Smooth muscle cell (in vitro differentiated cells): ENCODE measurements around the gene SCN1A. TPM values are rescaled to one million over a fixed set of nuclear protein-coding genes. Genes with fewer than 3 reads are reported as not detected.

Source experiments
- DNase-seq: peaks from one replicate; lab custom pipeline; 2025; ENCODE audit not compliant: unreplicated experiment; lab: John Stamatoyannopoulos, UW
- H2AFZ ChIP-seq: fragments of 200-600 bp; sonication (generic); 2 replicates; pipeline ENCODE4 v1.6.0; 2016; ENCODE audit warnings: antibody characterized with exemption, low read depth, mild to moderate bottlenecking
- H3F3A ChIP-seq: fragments of 200-600 bp; sonication (generic); 2 replicates; pipeline ENCODE4 v1.6.0; 2017; ENCODE audit warnings: antibody characterized with exemption, low read depth
- H3K27ac ChIP-seq: fragments of 200-600 bp; sonication (generic); 2 replicates; pipeline ENCODE4 v1.5.1; 2016; ENCODE audit warnings: low read depth, mild to moderate bottlenecking
- H3K27me3 ChIP-seq: fragments of 200-600 bp; sonication (generic); 2 replicates; pipeline ENCODE4 v1.6.1; 2016; ENCODE audit warnings: low read depth, mild to moderate bottlenecking
- H3K36me3 ChIP-seq: fragments of 200-600 bp; sonication (generic); 2 replicates; pipeline ENCODE4 v1.5.1; 2016; ENCODE audit warnings: low read depth
- H3K4me1 ChIP-seq: fragments of 200-600 bp; sonication (generic); 2 replicates; pipeline ENCODE4 v1.5.1; 2016; ENCODE audit warnings: low read depth
- H3K4me2 ChIP-seq: fragments of 200-600 bp; sonication (generic); 2 replicates; pipeline ENCODE4 v1.6.0; 2016; ENCODE audit warnings: mild to moderate bottlenecking
- H3K4me3 ChIP-seq: fragments of 200-600 bp; sonication (generic); 2 replicates; pipeline ENCODE4 v1.5.1; 2016; ENCODE audit warnings: mild to moderate bottlenecking
- H3K79me2 ChIP-seq: fragments of 200-600 bp; sonication (generic); 2 replicates; pipeline ENCODE4 v1.6.0; 2016; ENCODE audit warnings: low read depth, mild to moderate bottlenecking
- H3K9ac ChIP-seq: fragments of 200-600 bp; sonication (generic); 2 replicates; pipeline ENCODE4 v1.6.0; 2016; ENCODE audit warnings: low read depth
- H3K9me3 ChIP-seq: fragments of 200-600 bp; sonication (generic); replicated peaks from 2 replicates; pipeline ENCODE4 v1.5.1; 2016; ENCODE audit warnings: low read depth
- H4K20me1 ChIP-seq: fragments of 200-600 bp; sonication (generic); 2 replicates; pipeline ENCODE4 v1.6.0; 2016; ENCODE audit warnings: low read depth
- WGBS: methylation state at CpG from one replicate; pipeline ENCODE4 v1.1.7; 2016; ENCODE audit warnings: low lambda C conversion rate; 5-methylcytosine and 5-hydroxymethylcytosine counted together
- polyA plus RNA-seq: library from polyadenylated mRNA; unstranded; fragments of >200 nt; fragmentation: Nextera tagmentation; extraction: Ambion mirVana; gene quantifications from 2 replicates; pipeline ENCODE4 v1.2.1, GENCODE V29; 2016
- total RNA-seq: library from RNA; depleted of rRNA; stranded (reverse); fragments of >200 nt; gene quantifications from 2 replicates; pipeline ENCODE4 v1.2.3, GENCODE V29; 2014
- TF ChIP-seq, protein P1 (sequence below): fragments of 200-600 bp; sonication (generic); IDR thresholded peaks from 2 replicates; pipeline ENCODE4 v1.5.1; 2017; ENCODE audit warnings: borderline replicate concordance, mild to moderate bottlenecking, antibody characterized with exemption; ENCODE audit not compliant: insufficient read depth, poor library complexity, severe bottlenecking

SCN1A gene
- total and polyA plus RNA-seq, 2 experiments from 2014 or later = not detected

DNA sequence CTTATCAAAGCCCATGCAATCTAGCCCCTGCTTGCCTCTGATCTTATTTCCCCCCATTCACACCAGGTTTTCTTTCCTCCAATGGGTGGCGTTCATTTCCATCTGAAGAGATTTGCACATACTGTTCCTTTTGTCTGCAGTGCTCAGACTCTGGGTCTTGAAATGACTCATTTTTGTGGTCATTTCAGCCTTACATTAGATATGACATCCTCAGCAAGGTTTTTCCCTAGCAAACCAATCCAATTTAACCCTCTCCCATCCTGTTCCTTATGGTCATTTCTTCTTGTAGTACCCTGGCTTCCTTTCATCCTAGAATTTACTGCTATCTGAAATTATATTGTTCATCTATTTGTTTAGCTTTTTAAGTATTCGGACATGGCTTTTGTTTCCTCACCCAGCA is 42.5 kb upstream of the SCN1A start:
- Histone ChIP-seq H3K79me2 (no peaks in the 10 kb centered on the region), H3K4me3 (no peak overlapping the region), H3K27ac (no peak overlapping the region), H4K20me1 (no peaks in the 10 kb centered on the region), H3K9ac (no peak overlapping the region), H3K27me3 (no peaks in the 10 kb centered on the region), H3F3A (no peaks in the 10 kb centered on the region), H3K4me1 (no peaks in the 10 kb centered on the region), H3K9me3 (no peaks in the 10 kb centered on the region), H2AFZ (no peak overlapping the region), H3K4me2 (no peak overlapping the region), H3K36me3 (no peaks in the 10 kb centered on the region)
- 58% methylated on average over 2 of the region's 2 CpGs for WGBS
- DNase-seq = no peak
- TF ChIP-seq, protein P1, sequence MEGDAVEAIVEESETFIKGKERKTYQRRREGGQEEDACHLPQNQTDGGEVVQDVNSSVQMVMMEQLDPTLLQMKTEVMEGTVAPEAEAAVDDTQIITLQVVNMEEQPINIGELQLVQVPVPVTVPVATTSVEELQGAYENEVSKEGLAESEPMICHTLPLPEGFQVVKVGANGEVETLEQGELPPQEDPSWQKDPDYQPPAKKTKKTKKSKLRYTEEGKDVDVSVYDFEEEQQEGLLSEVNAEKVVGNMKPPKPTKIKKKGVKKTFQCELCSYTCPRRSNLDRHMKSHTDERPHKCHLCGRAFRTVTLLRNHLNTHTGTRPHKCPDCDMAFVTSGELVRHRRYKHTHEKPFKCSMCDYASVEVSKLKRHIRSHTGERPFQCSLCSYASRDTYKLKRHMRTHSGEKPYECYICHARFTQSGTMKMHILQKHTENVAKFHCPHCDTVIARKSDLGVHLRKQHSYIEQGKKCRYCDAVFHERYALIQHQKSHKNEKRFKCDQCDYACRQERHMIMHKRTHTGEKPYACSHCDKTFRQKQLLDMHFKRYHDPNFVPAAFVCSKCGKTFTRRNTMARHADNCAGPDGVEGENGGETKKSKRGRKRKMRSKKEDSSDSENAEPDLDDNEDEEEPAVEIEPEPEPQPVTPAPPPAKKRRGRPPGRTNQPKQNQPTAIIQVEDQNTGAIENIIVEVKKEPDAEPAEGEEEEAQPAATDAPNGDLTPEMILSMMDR = no peak

DNA sequence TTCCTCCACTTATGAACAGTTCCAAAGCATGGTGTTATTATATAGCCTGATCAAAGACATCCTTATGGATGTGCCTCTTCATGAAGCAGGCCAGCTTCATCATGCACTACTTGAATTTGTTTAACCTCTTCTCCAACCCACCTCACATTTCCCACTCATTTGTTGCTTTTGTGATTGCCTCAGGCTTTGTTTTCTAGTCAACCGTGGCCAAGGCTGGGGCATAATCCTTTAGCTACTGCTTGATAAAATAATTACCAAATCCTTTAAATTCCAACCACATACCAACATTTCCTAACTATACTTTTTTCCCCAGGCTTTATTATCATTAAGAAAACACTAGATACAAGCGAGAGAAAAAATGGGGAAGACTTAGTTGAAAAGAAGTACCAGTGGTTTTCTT is 39.6 kb upstream of the SCN1A start:
- H3K4me2 ChIP-seq = no peak overlapping the region
- H4K20me1 ChIP-seq = no peaks in the 10 kb centered on the region
- no peaks in the 10 kb centered on the region for H3K36me3 ChIP-seq
- no peak overlapping the region for H3K4me3 ChIP-seq
- no peak for DNase-seq
- H3F3A ChIP-seq = no peaks in the 10 kb centered on the region
- H3K9me3 ChIP-seq = no peaks in the 10 kb centered on the region
- H3K4me1 ChIP-seq = no peaks in the 10 kb centered on the region
- no peaks in the 10 kb centered on the region for H3K79me2 ChIP-seq
- no peak overlapping the region for H3K9ac ChIP-seq
- TF ChIP-seq, protein P1 = no peak
- H3K27ac ChIP-seq = no peak overlapping the region
- no peaks in the 10 kb centered on the region for H3K27me3 ChIP-seq
- no peak overlapping the region for H2AFZ ChIP-seq
- WGBS = 32% methylated on average over 2 of the region's 2 CpGs

DNA sequence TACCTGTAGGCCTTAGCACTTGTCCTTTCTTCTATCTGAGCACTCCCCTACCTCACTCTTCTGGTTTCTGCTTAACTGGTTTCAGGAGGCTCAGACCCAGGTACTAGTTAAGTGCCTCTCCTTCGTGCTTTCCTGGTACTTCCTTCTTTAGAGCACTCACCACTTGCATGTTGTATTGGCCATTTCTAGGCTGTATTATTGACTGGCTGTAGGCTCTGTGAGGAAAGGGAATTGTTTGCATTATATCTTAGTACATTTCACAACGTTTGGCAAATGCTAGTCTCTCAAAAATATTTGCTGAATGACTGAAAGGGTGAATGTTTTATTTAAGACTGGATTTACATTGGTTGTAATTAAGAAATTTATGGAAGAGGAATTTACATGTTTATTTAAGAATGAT is 36.0 kb upstream of the SCN1A start:
- WGBS = 74% methylated on average over 2 of the region's 2 CpGs
- Histone ChIP-seq H3K27me3 (no peaks in the 10 kb centered on the region), H3K4me3 (no peak overlapping the region), H3K9ac (no peak overlapping the region), H3K9me3 (no peaks in the 10 kb centered on the region), H3K79me2 (no peaks in the 10 kb centered on the region), H3K27ac (no peak overlapping the region), H3F3A (no peaks in the 10 kb centered on the region), H3K4me1 (no peaks in the 10 kb centered on the region), H2AFZ (no peak overlapping the region), H4K20me1 (no peaks in the 10 kb centered on the region), H3K4me2 (no peak overlapping the region), H3K36me3 (no peaks in the 10 kb centered on the region)
- no peak for DNase-seq
- TF ChIP-seq, protein P1 = no peak

DNA sequence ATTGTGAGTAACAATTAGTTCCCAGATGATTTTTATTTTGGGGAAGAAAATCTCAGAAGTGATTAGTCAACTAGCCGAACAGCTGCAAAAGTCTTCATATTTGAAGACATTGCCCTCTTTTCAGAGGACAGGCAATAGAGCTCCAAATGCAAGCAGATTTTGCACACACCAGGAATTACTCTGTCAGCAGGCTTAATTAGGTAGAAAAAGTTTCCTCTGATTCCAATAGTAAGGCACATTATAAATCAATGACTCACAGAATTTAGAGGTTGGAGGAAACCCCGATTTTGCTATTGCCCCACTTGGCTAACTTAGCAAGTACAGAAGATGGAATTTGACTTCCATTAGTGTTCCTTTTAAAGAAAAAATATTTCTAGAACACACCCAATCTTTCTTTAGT is 30.7 kb upstream of the SCN1A start:
- no peak overlapping the region for H3K4me3 ChIP-seq
- no peaks in the 10 kb centered on the region for H3K79me2 ChIP-seq
- no peak for DNase-seq
- no peak overlapping the region for H2AFZ ChIP-seq
- 89% methylated on average over 2 of the region's 2 CpGs for WGBS
- no peaks in the 10 kb centered on the region for H3K27me3 ChIP-seq
- TF ChIP-seq, protein P1 = no peak
- no peak overlapping the region for H3K27ac ChIP-seq
- no peaks in the 10 kb centered on the region for H3K36me3 ChIP-seq
- no peaks in the 10 kb centered on the region for H4K20me1 ChIP-seq
- H3K4me1 ChIP-seq = no peaks in the 10 kb centered on the region
- no peaks in the 10 kb centered on the region for H3K9me3 ChIP-seq
- no peak overlapping the region for H3K4me2 ChIP-seq
- H3F3A ChIP-seq = no peaks in the 10 kb centered on the region
- H3K9ac ChIP-seq = no peak overlapping the region
